Spleen (tissue), 7 donors: ENCODE results near the gene COMMD4.

Experiments
- CTCF ChIP-seq, 11 experiments: fragments of 200-600 bp in 7 of 11; fragments of 450-650 bp in 4 of 11; sonication (generic) in 4 of 11; IDR thresholded peaks in 8 of 11; conservative IDR thresholded peaks in 3 of 11; 1 replicate in 7 of 11; 2 replicates in 4 of 11; pipeline versions ENCODE4 v1.4.0 to v1.8.0; 2016 to 2021; ENCODE audit warnings: antibody characterized with exemption in 11 of 11, inconsistent platforms in 4 of 11, mild to moderate bottlenecking in 1 of 11
- POLR2A ChIP-seq, 3 donors: fragments of 450-650 bp; IDR thresholded peaks; one replicate each; pipeline ENCODE4 v1.5.1; 2017; ENCODE audit warnings: antibody characterized with exemption in 3 of 3, mild to moderate bottlenecking in 1 of 3
- POLR2AphosphoS5 ChIP-seq, 3 donors: sonication (generic); formaldehyde crosslinking; IDR thresholded peaks; one replicate each; pipeline ENCODE4 v1.5.1; 2017; ENCODE audit warnings: antibody characterized with exemption in 3 of 3
- donor health status: DM: no; HTN: no; CAD: no; lungs with moderate emphysema.
- donor health status: DM: no; HTN: no; CAD: no.
- donor health status: DM: no; HTN: no; CAD: no.

DNA sequence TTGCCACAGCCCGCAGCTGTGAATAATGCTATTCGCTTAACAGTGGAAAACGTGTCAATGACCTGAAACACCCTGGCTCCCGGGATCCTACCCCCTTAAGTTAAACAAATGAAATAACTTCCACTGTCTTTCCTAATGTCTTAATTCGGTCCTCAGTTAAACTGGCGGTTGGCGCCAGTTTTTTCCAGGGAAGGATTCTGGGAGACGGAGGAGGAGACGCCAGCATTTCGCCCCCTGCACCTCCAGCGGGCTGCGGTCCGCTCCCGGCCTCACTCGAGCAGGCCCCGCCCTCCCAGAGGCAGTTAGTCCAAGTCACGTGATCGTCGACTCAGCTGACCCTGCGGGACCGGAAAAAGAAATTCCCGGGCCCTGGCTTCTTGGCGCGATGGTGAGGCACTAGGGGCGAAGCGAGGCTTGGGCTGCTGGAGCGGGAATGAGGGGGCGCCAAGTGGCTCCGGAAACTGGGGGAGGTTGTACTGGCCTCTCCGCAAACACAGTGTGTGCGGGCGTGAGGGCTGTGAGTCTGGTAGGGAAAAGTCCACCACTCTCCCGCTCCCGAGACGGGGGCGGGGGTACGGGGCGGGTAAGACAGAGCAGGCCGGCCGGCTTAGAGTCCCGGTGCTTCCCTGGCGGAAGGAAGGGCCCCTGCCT lies at the start of gene COMMD4:
- peak in 1 of 11 experiments; percentile 5 for TF ChIP-seq CTCF (IDR thresholded peaks at IDR 0.05 in 8 of 11, conservative IDR thresholded peaks at IDR 0.05 in 3 of 11)
- no peak for TF ChIP-seq POLR2A (IDR thresholded peaks at IDR 0.05)
- peak; percentile 76 to 88 (median 82) for TF ChIP-seq POLR2AphosphoS5 (IDR thresholded peaks at IDR 0.05)
